GM12873 (cell line): Measurements from ENCODE around the gene MOB3C.

Experiments used
- TF ChIP-seq, protein P1 (sequence below): IDR thresholded peaks from 2 replicates; pipeline ENCODE4 v1.5.1; 2012; ENCODE audit warnings: low read depth, mild to moderate bottlenecking, moderate library complexity, low read length, control low read depth; ENCODE audit not compliant: insufficient read depth; ENCODE audit errors: missing control alignments

Gene MOB3C

DNA sequence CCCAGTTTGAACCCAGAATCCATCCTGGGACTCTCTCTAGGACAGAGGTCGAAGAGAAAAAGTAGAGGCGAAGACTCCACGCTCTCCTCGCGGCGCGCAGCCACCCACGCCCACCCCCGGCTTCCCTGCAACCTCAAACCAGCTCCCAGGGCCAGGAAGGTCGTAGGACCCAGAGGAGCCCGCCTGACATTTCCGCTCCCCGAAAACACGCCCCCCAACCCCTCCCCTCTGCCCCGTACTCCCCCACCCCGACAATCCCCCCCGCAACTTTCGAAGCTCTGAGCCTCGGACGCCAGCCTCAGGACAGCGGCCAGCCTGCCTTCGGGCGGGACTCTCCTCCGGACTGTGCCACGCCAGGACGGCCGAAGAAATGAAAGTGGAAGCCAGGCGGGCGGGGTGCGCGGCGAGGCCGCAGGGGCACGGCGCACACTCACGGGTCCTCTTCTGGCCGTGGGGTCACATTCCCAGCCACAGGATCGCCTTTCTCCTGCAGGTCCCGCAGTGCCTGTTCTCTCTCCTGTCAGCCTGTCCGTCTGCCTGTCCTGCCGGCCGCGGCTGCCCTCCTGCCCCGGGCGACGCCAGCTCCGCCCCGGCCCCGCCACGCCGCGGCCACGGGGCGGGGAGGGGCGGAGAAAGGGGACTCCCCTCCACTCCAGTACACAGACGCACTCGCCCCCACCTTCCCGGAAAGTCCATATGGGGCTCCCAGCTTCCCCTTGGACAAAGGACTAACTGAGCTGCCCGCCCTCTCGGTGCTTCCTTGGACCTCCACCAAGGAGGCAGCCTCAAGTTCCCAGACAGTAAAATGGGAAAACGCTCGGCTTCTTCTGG, at the start of gene MOB3C:
MOB3C (minus strand) TSS at position 535 of the 831 bp plus-strand sequence. CDS start 3,490 bp downstream, outside the sequence.
- TF ChIP-seq, protein P1, sequence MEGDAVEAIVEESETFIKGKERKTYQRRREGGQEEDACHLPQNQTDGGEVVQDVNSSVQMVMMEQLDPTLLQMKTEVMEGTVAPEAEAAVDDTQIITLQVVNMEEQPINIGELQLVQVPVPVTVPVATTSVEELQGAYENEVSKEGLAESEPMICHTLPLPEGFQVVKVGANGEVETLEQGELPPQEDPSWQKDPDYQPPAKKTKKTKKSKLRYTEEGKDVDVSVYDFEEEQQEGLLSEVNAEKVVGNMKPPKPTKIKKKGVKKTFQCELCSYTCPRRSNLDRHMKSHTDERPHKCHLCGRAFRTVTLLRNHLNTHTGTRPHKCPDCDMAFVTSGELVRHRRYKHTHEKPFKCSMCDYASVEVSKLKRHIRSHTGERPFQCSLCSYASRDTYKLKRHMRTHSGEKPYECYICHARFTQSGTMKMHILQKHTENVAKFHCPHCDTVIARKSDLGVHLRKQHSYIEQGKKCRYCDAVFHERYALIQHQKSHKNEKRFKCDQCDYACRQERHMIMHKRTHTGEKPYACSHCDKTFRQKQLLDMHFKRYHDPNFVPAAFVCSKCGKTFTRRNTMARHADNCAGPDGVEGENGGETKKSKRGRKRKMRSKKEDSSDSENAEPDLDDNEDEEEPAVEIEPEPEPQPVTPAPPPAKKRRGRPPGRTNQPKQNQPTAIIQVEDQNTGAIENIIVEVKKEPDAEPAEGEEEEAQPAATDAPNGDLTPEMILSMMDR: no peak

DNA sequence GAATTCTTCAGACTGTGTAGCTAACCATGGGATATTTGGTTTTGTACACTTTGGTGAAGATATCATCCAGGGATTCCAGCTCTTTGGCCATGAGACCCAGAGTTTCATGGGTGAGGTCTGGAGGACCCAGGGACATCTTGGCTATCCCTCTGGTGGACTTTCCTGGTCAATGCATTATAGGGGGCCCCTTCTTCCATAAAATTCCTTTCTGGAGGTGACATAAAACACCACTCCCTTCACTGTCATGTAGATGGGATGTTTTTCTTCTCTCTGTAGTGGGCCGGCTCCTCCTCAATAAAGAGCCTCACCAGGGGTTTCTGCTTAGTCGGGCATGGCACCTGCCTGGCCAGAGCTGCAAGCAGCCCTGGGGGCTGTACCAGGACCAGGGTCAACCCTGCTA, 49.4 kb upstream of the MOB3C start:
- TF ChIP-seq, protein P1: no peak

DNA sequence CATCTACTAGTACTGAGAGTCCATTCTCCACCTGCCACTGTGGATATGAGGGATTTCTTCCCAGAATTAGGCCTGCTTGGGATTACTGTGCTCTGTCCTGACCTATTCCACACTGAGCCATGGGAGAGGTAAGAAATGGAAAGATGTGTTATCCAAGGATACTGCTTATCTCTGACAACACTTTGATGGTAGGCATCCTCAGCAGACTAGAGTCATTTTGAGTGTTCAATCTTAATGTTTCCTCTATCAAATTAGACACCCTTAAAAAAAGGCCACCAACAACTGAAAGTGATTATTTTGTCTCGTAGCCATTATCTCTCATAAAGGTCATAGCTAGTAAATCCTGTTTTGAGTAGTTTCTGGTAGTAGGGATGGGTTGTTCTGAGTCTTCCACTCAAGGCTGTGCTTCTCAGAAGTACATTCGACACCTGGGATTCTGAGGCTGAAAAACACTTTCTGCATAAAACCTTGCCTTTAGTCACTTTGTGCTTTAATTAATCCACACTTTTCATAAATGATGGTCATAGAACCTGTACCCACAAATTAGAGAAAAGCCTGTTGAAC, 42.8 kb upstream of the MOB3C start:
- TF ChIP-seq, protein P1: no peak

DNA sequence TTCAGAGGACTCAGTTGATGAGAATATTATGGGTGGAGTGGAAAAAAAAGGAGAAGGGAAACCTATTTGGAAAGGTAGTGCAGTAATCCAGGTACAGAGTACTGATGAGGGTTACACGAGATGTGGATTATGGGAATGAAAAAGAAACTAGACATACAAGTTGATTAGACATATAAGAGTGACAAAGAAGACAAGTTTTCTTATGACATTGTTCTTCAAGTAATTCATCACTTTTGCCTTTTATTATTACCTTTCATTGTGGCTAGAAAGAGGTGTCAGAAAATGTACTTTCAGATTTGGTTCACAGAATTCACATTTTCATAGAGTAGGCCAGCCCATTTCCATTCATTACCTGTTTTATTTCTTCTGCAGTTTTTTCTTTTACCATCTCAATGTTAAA, 41.2 kb upstream of the MOB3C start:
- TF ChIP-seq, protein P1: no peak

DNA sequence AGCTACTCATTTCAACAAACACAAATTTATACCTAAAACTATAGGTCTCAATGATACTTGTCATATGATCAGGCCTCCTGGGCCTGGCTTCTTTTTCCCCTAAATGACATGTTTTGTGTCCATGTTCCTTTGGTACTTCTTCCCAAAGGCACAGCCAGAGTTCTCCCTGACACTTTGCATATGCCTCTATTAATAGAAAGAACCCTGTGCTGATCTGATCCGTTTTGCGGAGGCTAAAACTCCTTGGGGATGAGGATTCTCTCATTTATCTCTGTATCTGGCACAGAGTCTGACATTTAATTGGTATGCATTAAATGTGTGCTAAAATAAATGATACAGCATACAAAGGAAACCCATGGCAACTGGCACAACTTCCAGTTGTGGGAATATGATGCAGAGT, 40.0 kb upstream of the MOB3C start:
- TF ChIP-seq, protein P1: no peak

DNA sequence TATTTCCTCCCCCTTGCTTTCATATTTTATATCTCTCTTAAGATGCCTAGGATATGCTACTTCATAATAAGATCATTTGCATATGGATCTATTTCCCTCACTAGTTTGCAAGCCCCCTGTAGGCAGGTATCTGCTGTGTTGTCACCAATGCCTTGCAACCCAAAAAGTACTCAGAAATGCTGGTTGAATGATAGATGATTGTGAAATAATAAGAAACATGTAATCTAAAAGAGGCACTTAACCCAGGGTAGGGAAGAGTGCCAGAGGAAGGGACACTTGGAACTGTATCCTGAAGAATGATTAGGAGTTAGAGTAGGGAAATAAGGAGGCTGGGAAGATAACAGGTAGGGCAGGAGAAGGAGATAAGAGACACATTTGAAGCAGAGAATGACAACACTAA, 39.2 kb upstream of the MOB3C start:
- TF ChIP-seq, protein P1: no peak

DNA sequence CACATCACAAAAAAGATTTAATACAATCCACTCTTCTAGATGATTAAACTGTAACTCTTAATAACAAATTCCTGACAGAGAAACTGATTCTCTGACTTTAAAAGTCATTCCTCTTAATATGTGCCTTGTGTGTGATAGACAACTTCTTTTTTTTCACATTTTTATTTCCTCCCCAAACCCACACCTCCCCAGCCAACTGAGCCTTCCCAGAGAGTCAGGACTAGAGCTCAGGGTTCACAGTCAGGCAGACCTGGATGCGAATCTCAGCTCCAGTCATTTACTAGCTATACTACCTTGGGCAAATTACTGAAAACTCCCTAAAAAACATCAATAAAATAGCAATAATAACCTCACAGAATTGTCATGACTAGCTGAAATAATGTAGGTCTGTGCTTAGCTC, 37.4 kb upstream of the MOB3C start:
- TF ChIP-seq, protein P1: no peak
